Gastroesophageal sphincter (tissue), 3 donors: ENCODE measurements around the gene C2CD5.

Experiments used
- CTCF ChIP-seq, 4 experiments: fragments of 200-600 bp in 2 of 4; fragments of 450-650 bp in 2 of 4; sonication (generic) in 1 of 4; IDR thresholded peaks; one replicate each; pipeline ENCODE4 v1.5.1; 2017 to 2019; ENCODE audit warnings: antibody characterized with exemption in 4 of 4, mild to moderate bottlenecking in 2 of 4, moderate library complexity in 2 of 4
- POLR2AphosphoS5 ChIP-seq: sonication (generic); formaldehyde crosslinking; IDR thresholded peaks from one replicate; pipeline ENCODE4 v1.6.1; 2017; ENCODE audit warnings: antibody characterized with exemption

GRCh38 chr12:22437031-22437806, 107.1 kb downstream of the C2CD5 start:
- TF ChIP-seq CTCF (IDR thresholded peaks at IDR 0.05) (no peak), POLR2AphosphoS5 (no peak)
